ENCODE results near the gene ZDHHC14.

Gene ZDHHC14

DNA sequence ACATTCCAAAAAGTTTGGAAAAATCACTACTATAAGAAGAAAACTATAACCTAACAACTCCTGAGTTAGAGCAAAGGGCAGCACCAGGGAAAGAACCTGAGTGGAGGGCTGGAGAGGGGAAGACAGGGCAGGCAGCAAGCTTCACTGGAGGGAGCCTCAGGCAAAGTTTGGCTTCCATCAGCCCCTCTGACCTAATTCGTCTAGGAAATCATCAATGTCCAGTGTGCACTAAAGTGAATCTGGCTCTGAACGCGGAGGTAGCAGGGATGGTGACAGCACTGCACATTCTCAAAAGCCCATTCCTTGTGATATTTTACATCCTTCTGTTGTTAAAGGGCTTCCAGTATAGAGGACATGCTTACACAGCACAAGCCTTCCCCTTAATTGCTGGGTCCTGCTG, 87.1 kb downstream of the ZDHHC14 start:
- DNase-seq: no peak

DNA sequence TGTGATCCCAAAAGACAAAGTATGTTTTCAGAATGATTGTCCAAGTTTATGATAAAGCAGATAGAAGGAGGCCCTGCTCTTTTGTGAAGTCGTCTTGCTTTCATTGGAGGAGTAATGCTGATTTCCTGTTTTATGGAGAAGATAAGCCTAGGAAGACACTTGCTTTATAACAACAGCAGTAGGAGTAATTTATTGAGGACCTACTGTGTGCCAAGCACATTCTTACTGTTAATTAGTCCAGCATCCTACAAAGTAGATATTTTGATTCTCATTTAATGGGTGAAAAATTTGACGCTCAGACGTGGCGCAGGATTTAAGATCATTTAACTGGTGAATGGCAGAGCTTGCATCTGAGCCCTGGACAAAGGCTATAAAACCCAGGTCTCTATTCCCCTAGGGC, 87.6 kb downstream of the ZDHHC14 start:
- no peak for DNase-seq

DNA sequence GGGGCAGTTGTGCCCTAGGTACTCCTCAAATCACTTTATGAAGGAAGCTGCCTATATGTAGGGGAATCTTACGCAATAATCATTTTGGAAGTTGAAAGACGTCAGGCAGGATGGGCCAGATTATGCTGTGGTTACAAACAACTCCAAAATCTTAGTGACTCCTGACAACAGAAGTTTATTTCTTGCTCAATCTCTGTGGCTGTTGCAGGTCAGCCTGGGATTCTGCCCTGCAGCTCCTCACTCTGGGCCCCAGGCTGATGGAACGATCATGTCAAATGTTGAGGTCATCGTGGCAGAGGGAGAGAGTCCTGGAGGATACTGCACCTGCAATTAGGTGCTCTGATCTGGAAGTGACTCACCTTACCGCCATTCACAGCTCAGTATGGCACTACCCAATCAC, 88.4 kb downstream of the ZDHHC14 start:
- DNase-seq: no peak

DNA sequence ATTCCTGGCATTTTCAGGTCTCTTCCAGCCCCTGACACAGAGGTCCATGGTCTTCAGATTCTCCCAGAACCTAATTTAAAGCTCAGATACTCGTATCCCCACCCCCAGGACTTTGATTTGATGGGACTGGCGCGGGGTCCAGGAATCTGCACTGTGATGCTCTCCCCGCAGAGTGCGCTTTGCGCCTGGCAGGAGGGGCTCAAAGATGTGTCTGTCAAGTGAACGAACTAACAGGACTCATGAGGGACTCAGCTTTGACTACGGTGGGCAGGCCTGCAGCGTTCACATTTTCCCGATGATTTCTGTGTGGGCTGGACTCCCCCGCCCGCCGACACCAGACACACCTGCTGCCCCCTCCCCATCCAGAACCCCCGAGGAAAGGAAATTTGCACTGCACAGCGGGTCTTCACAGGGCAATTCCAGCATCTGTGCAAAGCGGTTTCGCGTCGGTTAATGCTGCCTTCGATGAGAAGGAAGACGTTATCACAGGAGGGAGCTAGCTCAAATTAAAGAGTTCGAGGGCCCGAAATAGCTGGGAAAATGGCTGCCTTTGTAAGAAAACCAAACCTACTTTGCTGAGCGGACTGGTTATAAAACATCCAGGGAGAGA, 90.2 kb downstream of the ZDHHC14 start:
- no peak for DNase-seq

DNA sequence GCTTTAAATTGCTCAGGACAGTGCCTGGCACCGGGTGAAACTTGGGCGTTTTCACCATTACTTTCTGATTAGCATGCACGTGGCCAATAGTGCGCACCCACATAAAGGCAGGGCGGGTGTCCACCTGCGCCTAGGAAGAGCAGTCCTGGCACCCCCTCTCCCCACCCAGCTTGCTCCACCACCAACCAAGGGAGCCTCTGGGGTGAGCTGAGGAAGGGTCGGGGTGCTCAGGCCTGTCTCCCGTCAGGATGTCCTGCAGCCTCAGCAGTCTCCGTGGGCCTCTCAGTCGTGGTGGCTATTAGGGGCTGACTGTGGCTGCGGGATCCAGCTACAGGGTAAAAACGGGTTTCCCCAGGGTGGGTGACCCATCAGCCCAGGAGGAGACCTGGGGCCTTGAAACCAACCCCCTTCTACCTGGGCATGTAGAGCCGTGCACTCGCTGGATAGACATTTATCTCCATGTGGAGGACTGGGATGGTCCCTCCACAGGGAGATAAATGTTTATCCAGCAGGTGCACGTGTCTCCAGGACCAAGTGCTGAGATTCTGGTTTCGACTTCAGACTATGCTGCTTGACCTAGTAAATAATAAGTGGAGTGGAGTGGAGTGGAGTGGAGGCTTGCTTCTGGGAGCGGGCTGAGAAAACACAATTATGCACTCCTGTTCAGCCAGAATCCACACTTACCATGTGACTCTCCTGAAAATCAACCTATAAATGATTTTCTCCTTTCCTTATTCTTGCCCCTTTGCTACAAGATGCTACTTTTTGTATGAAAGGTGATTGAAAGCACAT, 91.1 kb downstream of the ZDHHC14 start:
- no peak for DNase-seq

DNA sequence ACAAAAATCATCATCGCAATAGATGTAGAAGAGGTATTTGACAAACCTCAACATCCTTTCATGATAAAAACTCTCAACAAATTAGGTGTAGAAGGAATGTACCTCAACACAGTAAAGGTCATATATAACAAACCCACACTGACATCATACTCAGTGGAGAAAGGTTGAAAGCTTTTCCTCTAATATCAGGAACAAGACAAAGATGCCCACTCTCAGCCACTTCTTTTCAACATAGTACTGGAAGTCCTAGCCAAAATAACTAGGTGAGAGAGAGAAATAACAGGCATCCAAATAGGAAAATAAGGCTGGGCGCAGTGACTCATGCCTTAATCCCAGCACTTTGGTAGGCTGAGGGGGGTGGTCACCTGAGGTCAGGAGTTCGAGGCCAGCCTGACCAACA, 95.8 kb downstream of the ZDHHC14 start:
- DNase-seq: no peak

DNA sequence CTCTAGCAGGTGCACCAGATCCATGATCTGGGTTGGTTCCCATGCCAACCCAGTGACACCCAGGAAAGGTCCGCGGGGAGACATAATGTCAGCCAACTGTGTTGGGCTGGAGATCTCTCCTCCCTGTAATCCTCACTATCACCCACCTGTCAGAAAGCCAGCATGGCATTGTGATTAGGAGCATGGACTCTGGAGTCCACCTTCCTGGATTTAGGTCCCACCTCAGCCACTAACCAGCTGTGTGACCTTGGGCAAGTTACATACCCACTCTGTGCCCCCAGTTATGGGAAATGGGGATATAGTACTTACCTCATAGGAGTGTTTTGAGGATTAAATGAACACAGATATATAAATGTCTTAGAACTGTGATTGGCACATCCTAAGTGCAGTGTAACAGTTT, 97.9 kb downstream of the ZDHHC14 start:
- DNase-seq: no peak

DNA sequence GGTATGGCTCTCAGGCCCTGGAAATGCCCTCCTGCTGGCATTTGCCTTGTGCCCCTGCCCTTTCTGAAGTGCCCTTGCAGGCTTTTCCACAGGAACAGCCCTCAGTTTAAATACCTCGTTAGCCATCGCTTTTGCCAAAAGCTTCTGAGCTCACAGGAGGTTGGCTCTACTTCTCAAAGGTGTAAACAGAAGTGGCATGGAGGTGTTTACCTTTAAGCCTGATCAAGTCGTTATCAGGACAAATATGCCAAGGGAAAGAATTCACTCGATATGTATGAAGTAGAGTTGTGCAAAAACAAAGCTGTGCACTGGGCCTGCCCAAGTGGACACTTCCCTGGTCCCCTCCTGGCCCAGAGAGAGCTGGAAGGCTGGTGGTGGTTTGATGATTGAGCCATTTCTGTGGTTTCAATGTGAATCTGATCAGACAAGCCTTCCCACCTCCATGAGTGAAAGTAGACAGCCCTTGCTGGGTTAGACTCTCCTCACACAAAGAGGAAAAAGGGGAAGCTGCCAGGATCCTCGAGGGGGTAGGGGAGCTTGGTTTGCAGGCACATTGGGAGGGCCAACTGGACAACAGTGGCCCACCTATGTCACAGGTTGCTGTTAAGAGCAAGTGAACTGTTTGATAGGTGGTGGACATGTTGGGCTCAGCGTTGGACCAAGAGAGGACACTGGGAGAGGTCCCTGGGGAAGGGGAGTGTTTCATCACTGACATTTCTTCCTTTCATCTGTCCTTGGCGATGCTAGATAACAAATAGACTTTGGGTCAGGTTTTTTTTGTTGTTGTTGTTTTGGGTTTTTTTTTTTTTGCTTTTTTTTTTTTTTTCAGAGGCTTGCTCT, 98.7 kb downstream of the ZDHHC14 start:
- DNase-seq: no peak

DNA sequence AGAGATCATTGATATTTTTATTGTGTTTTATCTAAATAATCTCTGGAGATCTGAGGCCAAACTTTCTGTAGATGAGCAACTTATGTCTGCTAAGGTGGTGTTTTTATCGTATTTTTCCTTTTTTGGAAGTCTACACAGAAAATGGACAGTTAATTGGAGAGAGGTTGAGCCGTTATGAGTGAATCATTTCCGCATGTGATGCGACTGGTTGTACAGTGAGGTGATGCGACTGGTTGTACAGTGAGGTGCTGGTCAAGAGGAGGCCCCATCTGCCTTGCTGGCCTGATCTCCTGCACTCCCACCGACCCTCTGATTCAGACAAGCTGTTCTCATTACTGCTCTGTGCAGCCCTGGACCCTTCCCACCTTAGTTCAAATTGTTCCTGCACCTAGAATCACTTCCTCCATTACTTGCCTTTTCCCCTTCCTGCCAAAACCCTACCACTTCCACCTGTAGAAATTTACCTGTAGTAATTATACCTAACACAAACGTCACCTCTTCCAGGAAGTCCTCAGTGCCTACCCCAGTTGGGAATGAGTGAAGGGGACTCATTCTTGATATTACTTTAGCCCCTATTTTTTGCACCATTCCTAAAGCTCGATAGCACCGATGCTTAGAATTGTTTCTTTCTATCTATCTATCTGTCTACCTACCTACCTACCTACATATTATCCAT, 100.3 kb downstream of the ZDHHC14 start:
- DNase-seq: no peak

DNA sequence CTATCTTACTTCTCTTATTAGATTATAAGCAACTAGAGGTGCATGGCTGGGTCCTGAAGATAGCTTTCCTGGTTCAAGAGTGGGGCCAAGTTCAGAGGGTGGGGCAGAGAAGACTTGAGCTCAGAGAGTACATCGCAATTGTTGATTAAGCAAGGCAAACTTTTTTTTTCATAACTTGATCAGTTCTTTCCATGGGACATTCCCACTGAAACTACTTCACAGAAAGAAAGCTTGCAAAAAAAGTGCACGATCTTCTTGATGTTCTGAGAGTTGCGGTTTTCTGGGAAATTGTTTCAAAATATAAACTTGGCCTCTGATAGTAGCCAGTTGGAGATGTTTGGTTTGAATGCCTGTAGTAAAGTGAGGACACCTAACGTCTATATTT, 100.9 kb downstream of the ZDHHC14 start:
- no peak for DNase-seq

DNA sequence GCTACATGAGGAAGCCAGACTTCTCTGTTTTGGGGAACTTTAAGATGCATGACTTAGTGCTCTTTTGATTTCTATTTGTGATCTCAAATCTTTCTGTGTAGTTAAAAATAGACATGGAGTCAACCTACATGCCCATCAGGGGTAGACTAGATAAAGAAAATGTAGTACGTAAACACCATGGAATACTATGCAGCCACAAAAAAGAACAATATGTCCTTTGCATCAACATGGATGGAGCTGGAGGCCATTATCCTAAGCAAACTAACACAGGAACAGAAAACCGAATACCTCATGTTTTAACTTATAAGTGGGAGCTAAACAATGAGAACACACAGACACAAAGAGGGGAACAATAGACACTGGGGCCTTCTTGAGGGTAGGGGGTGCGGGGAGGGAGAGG, 102.8 kb downstream of the ZDHHC14 start:
- DNase-seq: no peak

DNA sequence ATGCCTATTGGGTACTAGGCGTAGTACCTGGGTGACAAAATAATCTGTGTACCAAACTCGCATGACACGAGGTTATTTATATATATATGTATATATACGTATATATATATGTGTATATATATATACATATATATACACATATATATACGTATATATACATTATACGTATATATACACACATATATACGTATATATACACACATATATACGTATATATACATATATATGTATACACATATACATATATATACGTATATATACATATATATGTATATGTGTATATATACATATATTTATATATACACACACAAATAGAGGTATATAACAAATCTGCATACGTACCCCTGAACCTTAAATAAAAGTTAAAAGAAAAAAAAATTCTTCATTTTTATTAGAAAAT, 103.2 kb downstream of the ZDHHC14 start:
- no peak for DNase-seq

DNA sequence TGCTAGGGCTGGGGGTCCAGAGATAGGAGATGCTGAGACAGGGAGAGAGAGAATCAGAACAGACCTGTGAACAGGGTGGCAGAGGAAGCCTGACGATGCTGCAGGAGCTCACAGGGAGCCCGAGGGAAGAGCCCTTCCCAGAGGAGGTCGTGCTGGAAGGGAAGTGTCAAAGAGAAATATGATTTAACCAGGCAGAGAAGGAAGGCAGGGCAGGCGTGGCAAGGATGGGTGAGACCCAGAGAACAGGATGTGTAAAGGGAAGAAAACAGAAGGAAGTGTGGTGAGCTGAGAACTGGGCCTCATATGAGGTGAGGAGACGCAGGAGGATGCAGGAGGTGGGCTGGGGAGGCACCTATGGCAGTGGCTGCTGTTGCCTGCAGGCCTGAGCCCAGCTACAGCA, 105.6 kb downstream of the ZDHHC14 start:
- no peak for DNase-seq

DNA sequence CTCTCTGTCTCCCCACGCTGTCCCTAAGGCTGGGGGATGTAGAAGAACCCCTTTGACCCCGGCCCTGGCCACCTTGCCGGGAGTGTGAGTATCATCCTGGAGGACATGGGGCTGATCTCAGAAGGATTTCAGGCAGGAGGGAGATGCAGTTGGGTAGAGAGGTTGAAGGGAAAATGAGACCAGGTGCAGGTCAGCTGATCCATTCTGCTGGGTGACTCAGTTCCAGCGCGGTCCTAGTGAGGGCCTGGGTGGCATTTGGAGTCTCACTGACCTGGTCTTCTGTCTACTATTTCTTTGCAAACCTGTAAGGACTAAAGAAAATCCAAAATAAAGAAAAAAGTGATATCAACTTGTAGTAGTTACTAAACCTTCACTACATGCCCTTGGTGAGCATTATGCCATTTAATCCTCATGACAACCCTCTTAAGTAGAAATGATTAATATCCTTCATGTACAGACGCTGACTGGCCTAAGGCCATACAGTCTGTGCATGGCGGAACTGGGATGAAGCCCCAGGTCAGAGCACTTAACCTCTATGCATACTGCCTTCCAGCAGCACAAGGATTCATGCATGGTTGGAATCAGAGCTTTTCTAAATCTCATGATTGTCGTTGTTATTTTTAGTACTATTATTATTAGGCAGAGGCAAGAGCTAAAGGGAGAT, 106.3 kb downstream of the ZDHHC14 start:
- DNase-seq: no peak

DNA sequence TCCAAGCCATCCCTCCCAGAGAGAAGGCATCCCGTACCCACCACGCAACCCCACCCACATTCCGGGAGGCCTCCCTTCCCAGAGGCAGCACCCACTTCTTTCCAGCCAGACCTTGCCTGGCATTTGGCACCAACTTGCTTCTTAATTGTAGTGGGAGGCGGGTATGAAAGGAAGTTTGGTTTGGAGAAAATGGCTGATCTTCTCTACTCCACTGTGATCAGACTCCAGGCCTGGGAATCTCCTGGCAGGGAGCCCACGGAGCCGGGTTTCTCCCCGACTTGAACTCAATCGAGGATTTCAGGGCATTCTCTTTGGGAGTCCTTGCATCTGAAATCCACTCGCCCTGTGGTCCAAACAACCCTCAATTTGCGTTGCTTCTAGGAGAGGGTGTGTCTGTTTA, 107.1 kb downstream of the ZDHHC14 start:
- no peak for DNase-seq

DNA sequence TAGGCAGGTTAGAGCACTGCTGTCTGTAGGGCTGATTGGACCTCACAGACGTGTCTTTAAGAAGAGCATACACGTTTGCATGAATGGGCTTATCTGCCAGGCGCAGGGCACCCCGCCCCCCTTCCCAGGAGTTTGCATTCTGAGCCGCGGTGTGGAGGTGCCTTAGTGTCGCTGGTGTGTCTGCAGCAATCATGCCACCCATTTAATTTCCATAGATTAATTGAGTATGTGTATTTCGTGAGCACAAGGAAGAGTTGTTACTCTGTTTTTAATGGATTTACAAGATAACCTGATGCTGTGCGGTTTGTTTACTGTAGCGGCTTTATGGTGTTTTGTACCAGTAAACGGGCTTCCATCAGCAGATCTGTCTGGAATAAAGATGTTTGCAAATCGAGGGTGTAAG, 107.7 kb downstream of the ZDHHC14 start:
- DNase-seq: no peak

DNA sequence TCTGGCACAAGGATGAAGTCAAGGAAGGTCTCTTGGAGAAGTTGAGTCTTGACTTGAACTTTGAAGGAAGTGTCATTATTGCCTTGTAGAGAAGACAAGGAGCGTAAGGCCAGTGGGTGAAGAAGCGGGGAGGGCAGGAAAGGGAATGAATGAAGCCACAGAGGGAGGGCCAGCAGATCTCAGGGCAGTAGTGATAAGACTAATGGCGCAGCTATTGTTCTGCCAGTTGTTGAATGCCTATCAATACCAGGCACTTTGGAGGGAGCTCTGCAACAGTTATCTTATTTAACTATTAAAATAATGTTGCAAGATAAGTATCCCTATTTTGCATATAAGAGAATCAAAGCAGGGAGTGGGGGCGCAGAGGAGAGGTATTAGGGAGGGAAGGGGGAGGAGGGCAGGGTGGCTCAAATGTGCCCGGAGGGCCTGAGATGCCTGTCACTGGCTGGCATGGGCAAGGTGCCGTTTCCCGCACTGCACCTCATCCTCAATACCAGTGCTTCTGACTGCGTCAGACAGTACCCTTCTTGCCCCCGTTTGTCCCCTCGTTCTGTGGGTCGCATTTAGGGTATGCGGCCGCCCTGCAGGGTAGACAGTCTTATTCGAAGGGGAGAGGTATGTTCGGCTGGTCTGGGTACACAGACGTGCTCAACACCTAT, 109.8 kb downstream of the ZDHHC14 start:
- no peak for DNase-seq

DNA sequence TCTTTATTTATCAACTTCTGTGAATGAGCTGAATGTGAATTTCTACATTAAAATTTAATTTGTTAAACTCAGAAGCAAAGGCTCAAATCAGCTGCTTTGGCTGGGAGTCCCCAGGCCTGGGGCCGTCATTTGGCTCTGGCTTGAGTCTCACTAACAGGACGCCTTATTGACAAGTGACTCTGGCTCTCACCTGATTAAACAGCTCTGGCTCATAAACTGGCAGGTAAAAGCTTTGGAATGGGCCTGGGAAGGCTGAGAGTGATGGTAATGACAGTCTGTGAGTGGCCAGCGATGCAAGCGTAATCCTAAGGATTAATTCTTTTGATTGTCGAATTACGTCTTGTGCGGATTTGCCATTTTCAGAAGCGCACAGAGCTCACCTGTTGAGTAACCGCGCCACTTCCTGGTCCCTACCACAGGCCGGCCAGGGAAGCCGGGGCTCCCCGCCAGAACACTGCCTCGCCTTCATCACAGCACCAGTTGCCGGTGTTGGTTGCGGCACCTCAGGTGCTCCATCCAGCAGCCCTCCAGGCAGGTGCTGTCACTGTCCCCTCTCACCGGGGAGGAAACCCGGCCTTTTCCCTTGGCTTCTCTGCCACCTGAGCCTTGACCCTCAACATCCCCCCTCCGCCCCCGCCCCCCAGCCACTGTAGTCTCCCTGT, 110.7 kb downstream of the ZDHHC14 start:
- no peak for DNase-seq

DNA sequence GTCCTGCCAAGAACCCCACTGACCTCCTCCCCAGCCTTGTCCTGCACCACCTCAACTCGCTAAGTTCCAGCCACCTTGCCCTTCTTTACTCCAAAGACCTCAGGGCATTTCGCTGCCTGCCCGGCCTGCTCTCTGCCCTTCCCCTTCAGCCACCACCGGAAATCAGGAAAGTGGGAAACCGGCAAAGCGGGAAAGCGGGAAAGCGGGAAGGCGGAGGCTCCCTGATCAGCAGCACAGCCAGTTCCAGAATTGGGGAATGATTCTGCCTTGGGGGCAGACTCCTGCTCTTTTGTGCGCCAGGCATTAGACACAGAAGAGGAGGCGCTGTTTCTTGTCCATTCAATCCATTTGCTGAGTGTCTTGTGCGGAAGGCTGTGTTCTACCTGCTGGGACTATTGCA, 111.3 kb downstream of the ZDHHC14 start:
- DNase-seq: no peak

DNA sequence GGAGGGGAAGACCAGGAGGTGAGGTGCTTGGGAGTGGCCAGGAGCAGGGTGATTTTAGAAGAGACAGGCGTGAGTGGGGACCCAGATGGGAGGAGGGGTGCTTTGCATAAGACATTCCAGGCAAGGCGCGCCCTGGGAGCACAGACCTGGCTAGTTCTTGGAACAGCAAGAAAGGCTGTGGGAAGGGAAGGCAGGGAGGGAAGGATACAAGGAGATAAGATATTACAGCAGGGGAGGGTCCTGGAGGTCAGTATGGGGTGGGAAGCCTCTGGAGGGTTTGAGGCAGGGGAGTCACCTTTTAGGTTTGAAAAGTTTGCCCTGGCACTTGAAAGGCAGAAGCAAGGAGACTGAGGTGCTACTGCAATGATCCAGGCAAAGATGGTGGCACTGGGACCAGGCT, 111.8 kb downstream of the ZDHHC14 start:
- no peak for DNase-seq

DNA sequence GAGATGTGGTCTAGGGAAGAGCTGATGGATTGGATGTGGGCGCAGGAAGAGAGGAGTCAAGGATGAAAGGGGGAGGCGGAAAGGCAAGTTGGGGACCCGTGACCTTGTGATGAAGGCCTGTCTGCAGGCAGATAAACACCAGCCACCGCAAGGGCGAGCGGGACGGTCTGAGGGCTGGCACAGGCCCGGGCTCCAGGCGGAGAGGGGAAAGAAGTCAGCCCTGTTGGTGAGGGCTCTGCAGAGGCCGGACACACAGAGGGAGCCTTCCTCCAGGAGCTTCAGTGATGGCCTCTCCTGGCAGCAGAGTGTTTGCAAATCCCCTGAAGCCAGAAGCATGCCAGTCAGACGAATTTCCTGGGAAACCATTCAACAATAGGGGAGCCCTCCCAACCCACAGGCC, 112.2 kb downstream of the ZDHHC14 start:
- DNase-seq: no peak

DNA sequence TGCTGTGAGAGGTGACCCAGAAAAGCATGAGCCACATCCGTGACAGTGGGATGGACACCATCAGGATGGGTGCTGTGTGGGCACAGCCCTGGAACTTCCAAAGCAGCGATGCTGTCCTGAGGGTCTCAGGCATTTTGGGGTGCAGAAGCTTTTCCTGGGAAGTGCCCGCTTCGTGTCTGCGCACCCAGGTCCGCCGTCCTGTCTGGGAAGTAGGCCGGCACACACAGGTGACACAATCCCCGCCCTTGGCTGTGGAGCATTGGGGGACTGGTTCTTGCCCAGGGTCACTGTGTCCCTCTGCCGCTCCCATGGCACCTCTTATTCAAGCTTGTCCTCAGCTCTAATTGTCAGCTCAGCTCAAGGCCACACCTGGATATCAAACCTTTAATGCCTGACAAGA, 112.6 kb downstream of the ZDHHC14 start:
- no peak for DNase-seq
